Lower leg skin (tissue), 4 donors: Measurements from ENCODE around the gene CCDC57. TPM values are rescaled to one million over a fixed set of nuclear protein-coding genes. Genes with fewer than 3 reads are reported as not detected.

Source experiments
- DNase-seq, 2 donors: peaks; one replicate each; pipeline ENCODE4 v3.0.0-alpha.2; 2019; ENCODE audit warnings: low spot score in 2 of 2
- H3K4me3 ChIP-seq: fragments of 200-600 bp; sonication (generic); 2 replicates; pipeline ENCODE4 v1.5.1; 2017; ENCODE audit warnings: mild to moderate bottlenecking, low read depth; ENCODE audit not compliant: poor library complexity, severe bottlenecking
- CTCF ChIP-seq, 3 donors: fragments of 450-650 bp; IDR thresholded peaks; one replicate each; pipeline ENCODE4 v1.5.1; 2016; ENCODE audit warnings: antibody characterized with exemption in 3 of 3, mild to moderate bottlenecking in 3 of 3, moderate library complexity in 2 of 3
- POLR2A ChIP-seq, 2 donors: fragments of 450-650 bp; IDR thresholded peaks; one replicate each; pipeline ENCODE4 v1.6.1; 2016 to 2017; ENCODE audit warnings: antibody characterized with exemption in 2 of 2, mild to moderate bottlenecking in 1 of 2, moderate library complexity in 1 of 2
- WGBS, 2 donors: methylation state at CpG; one replicate each; pipeline ENCODE4 v1.1.5; 2018; 5-methylcytosine and 5-hydroxymethylcytosine counted together
- intact Hi-C: fragments of 100-400 bp; cut with DNase I; formaldehyde crosslinking; loops from one replicate; pipeline ENCODE4 v1.15.0; 2023; ENCODE audit warnings: low total_unique reads
- total RNA-seq, 4 donors: library from RNA; depleted of rRNA; stranded (reverse); fragments of >200 nt; gene quantifications; one replicate each; pipeline ENCODE4 v1.1.0, GENCODE V29; 2016

CCDC57 gene
- total RNA-seq, 4 donors from 2014 or later = 16.0 to 33.5 (median 31.5) TPM

- 81 to 86% methylated on average over 27 to 32 of the region's 32 CpGs for WGBS, 2 donors
- intact Hi-C loops = no loop called here
- no peak for DNase-seq
- H3K4me3 ChIP-seq = no peak overlapping the region
- TF ChIP-seq POLR2A (IDR thresholded peaks at IDR 0.05) (no peak), CTCF (IDR thresholded peaks at IDR 0.05) (no peak)
Measured at GRCh38 chr17:82121660-82122629, 90.7 kb downstream of the CCDC57 start.

- WGBS, 2 donors = 85 to 88% methylated on average over 4 of the region's 4 CpGs
- no peak for TF ChIP-seq POLR2A (IDR thresholded peaks at IDR 0.05)
- no peak for TF ChIP-seq CTCF (IDR thresholded peaks at IDR 0.05)
- H3K4me3 ChIP-seq = no peak overlapping the region
- no peak for DNase-seq
- intact Hi-C loops = no loop called here
Measured at GRCh38 chr17:82121246-82121645, 91.4 kb downstream of the CCDC57 start.

GRCh38 chr17:82120148-82120547 lies 92.5 kb downstream of the CCDC57 start:
- no peak for TF ChIP-seq CTCF (IDR thresholded peaks at IDR 0.05)
- TF ChIP-seq POLR2A (IDR thresholded peaks at IDR 0.05) = no peak
- intact Hi-C loops = no loop called here
- H3K4me3 ChIP-seq = no peak overlapping the region
- WGBS, 2 donors = 69 to 72% methylated on average over 12 of the region's 12 CpGs
- DNase-seq = no peak

GRCh38 chr17:82118815-82119380 lies 93.7 kb downstream of the CCDC57 start:
- no peak overlapping the region for H3K4me3 ChIP-seq
- intact Hi-C loops = no loop called here
- TF ChIP-seq POLR2A (IDR thresholded peaks at IDR 0.05) (no peak), CTCF (IDR thresholded peaks at IDR 0.05) (no peak)
- no peak for DNase-seq
- 74 to 78% methylated on average over 12 of the region's 12 CpGs for WGBS, 2 donors

- no peak for DNase-seq
- WGBS, 2 donors = 82 to 85% methylated on average over 18 of the region's 18 CpGs
- no peak for TF ChIP-seq POLR2A (IDR thresholded peaks at IDR 0.05)
- no peak for TF ChIP-seq CTCF (IDR thresholded peaks at IDR 0.05)
- intact Hi-C loops = no loop called here
- H3K4me3 ChIP-seq = no peak overlapping the region
Measured at GRCh38 chr17:82118168-82118814, 94.4 kb downstream of the CCDC57 start.
